Measurements from ENCODE around the gene CASP2.
A peak's percentile ranks its signal among the peaks of the same experiment; 100 is the strongest.
"Not testable (repeated sequence)": the region's sequence is repeated elsewhere in the genome, so short reads cannot be mapped to it uniquely, and the experiment has no call there.

Gene CASP2

DNA sequence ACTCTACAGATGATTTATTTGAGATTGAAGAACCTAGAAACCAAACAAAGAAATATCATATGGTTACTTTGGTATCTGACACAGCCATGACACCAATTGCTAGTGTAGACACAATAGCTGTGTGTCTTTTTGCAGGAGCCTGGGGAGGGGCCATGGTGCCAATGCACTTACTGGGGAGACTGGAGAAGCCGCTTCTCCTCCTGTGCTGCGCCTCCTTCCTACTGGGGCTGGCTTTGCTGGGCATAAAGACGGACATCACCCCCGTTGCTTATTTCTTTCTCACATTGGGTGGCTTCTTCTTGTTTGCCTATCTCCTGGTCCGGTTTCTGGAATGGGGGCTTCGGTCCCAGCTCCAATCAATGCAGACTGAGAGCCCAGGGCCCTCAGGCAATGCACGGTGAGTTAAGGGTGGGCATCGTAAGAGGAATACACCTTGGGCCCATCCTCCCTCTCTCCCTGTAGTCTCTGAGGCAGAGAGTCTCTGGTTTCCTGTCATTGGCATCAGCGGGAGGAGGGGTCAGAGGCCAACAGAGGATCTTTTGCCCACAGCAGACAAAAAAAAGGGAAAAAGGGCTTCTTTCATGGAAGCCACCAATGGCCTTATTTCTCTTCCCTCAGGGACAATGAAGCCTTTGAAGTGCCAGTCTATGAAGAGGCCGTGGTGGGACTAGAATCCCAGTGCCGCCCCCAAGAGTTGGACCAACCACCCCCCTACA is 2.2 kb upstream of the CASP2 start:
- no peak for TF ChIP-seq CTCF (IDR thresholded peaks at IDR 0.05; ENCODE audit: borderline replicate concordance, insufficient read depth, low read depth, low read length)
- H3K4me3 ChIP-seq (ENCODE audit: low read depth, low read length): no peak overlapping the region

DNA sequence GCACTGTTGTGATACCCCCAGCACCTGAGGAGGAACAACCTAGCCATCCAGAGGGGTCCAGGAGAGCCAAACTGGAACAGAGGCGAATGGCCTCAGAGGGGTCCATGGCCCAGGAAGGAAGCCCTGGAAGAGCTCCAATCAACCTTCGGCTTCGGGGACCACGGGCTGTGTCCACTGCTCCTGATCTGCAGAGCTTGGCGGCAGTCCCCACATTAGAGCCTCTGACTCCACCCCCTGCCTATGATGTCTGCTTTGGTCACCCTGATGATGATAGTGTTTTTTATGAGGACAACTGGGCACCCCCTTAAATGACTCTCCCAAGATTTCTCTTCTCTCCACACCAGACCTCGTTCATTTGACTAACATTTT is 1.6 kb upstream of the CASP2 start:
- no peak for TF ChIP-seq CTCF (IDR thresholded peaks at IDR 0.05; ENCODE audit: borderline replicate concordance, insufficient read depth, low read depth, low read length)
- no peak overlapping the region for H3K4me3 ChIP-seq (ENCODE audit: low read depth, low read length)

- no peak overlapping the region for H3K4me3 ChIP-seq (ENCODE audit: low read depth, low read length)
- TF ChIP-seq CTCF (IDR thresholded peaks at IDR 0.05; ENCODE audit: borderline replicate concordance, insufficient read depth, low read depth, low read length): no peak
These were observed 714 bp upstream of the CASP2 start for GRCh38 chr7:143287339-143287934.

- no peak for TF ChIP-seq CTCF (IDR thresholded peaks at IDR 0.05; ENCODE audit: borderline replicate concordance, insufficient read depth, low read depth, low read length)
These were observed 685 bp downstream of the CASP2 start for GRCh38 chr7:143288836-143289235.

GRCh38 chr7:143289421-143289820 is 1.3 kb downstream of the CASP2 start:
- H3K4me3 ChIP-seq (ENCODE audit: low read depth, low read length): peak overlapping the region; percentile 82
- TF ChIP-seq CTCF (IDR thresholded peaks at IDR 0.05; ENCODE audit: borderline replicate concordance, insufficient read depth, low read depth, low read length): no peak

More at GRCh38 chr7:143288836-143289235, 685 bp downstream of the CASP2 start:
- peak overlapping the region; percentile 82 for H3K4me3 ChIP-seq (ENCODE audit: low read depth, low read length)

- not testable (repeated sequence) for H3K4me3 ChIP-seq (ENCODE audit: low read depth, low read length)
These were observed 1.7 kb downstream of the CASP2 start for GRCh38 chr7:143289888-143290287.

GRCh38 chr7:143290293-143290692 is 2.1 kb downstream of the CASP2 start:
- no peak overlapping the region for H3K4me3 ChIP-seq (ENCODE audit: low read depth, low read length)
- no peak for TF ChIP-seq CTCF (IDR thresholded peaks at IDR 0.05; ENCODE audit: borderline replicate concordance, insufficient read depth, low read depth, low read length)
